Femur (tissue), 1 donor: ENCODE results near the gene SPATA7.

ENCODE experiments used
- DNase-seq: peaks from one replicate; pipeline ENCODE4 v3.0.0-alpha.2; 2017

Gene SPATA7

GRCh38 chr14:88420187-88420586 is 34.7 kb downstream of the SPATA7 start:
- DNase-seq = no peak

- DNase-seq = no peak
Observed at GRCh38 chr14:88421286-88421685, 35.8 kb downstream of the SPATA7 start.

DNA sequence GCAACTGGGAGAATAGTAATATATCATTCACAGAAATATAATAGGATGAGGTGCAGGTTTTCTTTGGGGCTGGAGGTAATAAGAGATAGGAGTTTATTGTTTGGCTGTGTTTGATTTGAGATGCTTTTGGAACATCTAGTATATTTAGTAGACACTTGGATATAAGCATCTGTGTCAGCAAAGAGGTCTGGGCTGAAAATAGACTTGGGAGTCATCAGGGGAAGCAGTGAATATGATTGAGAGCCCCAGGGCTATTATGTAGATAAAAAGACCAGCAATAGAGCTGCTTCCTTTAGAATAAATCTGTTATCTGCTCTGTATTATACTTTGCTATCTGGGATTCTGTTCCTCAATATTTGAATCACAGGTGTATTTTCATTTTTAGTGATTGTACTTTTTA is 36.6 kb downstream of the SPATA7 start:
- no peak for DNase-seq

DNA sequence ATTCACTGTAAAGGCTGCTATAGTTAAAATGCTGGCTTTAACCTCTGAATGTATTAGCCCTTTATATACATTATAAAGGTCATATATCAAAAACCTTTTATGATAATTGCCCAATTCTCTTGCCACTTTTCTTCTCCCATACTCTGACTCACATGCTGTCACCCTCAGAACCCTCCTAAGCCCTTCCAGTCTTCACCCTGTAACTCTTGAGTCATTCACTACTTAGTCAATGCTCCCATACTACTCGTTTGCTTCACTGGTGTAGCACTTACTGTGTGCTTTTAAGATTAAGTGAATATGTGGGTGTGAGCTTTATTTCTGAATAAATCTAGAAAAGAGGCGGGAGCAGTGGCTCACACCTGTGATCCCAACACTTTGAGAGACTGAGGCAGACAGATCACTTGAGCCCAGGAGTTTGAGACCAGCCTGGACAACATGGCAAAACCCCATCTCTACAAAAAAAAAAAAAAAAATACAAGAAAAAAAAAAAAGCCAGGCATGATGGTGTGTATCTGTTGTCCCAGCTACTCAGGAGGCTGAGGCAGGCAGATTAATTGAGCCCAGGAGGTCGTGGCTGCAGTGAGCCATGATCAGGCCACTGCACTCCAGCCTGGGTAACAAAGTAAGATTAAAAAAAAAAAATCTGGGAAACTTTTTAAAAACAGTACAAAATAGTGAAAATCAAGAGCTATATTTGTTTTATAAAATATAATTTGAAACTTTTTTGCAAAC is 37.6 kb downstream of the SPATA7 start:
- no peak for DNase-seq

DNA sequence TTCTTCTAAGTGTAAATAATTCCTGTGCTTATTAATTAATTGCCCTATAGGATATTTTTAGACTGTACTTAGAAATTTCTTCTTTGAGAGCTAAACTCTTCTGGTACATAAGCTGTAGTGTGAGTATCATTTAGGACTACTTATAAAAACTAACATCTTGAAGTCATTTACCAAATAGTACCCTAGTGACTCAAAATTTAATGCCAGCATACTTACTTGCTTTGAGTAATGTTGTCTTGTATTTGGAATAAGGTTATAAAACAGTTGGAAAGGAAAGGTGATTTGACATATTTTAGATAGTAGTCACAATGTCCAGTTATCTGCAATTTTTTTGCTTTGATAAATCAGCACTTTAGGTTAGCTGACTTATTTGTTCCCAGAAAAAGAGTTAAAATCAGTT is 39.1 kb downstream of the SPATA7 start:
- no peak for DNase-seq

DNA sequence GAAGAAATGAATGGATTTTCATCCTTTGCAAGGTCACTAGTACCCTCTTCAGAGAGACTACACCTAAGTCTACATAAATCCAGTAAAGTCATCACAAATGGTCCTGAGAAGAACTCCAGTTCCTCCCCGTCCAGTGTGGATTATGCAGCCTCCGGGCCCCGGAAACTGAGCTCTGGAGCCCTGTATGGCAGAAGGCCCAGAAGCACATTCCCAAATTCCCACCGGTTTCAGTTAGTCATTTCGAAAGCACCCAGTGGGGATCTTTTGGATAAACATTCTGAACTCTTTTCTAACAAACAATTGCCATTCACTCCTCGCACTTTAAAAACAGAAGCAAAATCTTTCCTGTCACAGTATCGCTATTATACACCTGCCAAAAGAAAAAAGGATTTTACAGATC is 40.8 kb downstream of the SPATA7 start:
- DNase-seq = no peak

DNA sequence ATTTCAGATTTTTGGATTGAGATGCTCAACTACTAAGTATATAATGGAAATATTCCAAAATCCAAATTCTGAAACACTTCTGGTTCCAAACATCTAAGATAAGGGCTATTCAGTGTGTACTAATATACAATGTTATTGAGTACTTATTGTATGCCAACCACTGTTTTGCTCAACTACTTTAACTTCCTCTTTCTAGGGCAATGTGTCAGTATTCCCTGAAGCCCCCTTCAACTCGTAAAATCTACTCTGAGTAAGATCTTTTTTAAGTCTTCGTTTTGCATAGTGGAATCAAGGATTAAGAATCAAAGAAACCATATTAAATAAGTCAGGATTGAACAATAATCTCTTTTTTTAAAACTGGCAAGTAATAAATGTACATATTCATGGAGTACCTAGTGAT is 45.5 kb downstream of the SPATA7 start:
- DNase-seq = no peak

- DNase-seq = no peak
Observed at GRCh38 chr14:88437658-88438057, 52.2 kb downstream of the SPATA7 start.

GRCh38 chr14:88439088-88439487 is 53.6 kb downstream of the SPATA7 start:
- DNase-seq = no peak

DNA sequence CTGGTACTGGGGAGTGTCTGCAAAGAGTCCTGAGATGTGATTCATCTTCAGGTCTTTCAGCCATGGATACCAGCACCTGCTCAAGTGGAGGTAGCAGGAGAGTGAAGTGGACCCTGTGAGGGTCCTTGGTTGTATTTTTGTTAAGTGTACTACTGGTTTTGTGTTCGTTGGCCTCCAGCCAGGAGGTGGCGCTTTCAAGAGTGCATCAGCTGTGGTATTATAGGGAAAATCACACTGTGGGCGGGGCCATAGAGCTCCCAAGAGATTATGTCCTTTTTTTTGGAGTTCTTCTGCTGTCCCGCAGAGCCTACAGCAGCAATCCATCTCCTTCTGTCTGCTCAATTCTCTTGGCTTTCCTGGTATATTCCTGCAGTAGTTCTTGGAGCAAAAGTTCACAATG is 66.8 kb downstream of the SPATA7 start:
- no peak for DNase-seq

DNA sequence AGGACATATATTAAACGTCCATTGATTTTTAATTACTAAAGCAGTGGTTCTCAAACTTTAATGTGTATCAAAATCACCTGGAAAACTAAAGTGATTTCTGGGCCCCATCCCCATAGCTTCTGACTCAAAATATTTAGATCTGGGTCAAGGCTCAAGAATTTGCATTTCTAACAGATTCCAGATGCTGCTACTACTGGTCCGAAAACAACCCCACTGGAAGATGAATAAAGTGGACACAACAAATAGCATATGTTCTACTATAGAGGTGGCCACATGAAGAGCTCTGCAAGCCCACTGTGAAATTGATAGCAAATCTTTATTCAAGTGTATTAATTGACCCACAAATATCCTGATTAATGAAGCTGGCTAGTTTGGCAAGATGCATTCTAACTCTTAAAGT is 69.4 kb downstream of the SPATA7 start:
- DNase-seq = no peak

DNA sequence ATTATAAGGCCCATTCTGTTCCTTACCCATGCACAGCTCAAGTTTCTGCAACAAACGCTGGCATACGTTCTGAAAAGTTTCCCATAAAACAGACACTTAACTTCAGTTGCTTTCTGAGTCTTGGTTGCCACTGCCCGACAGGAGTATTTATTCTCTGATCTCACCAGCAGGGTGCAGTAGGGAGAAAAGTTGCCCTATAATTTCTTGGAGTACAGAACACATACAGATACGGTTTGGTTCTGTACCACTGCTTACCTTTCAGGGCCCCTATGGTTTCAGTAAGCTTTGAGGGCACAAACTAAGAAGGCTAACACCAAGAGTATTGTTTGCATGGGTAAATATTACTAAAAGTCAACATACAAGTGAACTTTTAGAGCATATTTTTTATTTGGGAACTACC is 77.9 kb downstream of the SPATA7 start:
- DNase-seq = no peak

DNA sequence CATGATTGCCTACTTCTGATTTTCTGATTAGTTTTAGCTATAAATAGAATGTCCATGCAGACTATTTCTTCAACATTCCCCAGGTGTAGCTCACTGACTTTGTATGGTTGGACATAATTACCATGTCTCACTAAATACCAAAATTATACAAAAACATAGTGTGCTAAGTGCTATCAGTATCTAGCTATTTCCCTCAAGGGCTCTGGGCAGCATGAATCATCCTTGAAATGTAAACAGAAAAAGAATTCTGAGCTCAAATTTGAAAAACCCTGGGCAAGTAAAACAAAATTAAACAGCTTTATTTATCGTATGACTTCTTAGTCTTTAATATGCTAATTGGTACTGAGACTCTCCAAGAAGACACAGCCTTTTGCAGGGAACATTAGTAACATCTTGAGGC is 82.9 kb downstream of the SPATA7 start:
- no peak for DNase-seq

GRCh38 chr14:88470542-88471440 is 85.3 kb downstream of the SPATA7 start:
- no peak for DNase-seq

DNA sequence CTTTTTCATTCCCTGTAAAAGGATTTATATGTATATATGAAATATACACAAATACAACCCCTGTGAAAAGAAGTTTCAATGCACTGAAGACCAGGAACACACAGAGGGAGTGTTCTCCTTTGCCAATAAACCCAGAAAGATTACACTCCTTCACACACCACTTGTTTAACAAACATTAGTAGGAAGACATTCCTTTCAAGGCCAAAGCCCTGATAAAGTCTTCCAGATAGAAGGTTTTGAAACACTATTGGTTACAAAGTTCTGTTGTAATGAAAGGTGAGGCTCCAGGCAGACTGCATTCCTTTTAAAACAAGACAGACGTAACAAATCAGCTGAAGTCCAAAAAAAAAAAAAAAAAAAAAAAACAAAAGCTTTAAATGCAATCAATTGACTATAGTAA is 88.3 kb downstream of the SPATA7 start:
- no peak for DNase-seq

DNA sequence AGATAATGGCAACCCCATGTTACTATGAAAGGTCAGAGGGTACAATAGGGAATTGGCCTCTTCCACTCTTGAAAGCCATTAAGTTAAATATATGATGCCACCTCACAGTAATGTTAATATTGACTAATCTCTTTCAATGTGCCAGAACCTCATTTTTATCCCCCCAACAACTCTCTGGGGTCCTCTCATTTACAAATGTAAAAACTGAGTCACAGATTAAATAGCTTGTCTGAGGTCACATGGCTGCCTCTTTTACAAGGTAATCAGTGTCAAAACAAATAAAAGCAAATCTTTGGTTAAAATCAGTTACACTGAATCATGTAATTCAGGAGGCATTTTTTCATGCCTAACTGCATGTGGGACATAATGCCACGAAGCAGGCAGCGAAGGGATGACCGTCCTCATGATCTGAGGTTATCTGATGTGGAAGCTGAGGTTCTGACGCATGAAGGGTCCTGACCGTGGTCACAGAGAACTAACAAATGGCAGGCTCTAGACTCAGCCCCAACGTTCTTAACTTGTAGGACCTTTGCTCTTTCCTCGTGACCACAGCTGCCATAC is 90.8 kb downstream of the SPATA7 start:
- no peak for DNase-seq

DNA sequence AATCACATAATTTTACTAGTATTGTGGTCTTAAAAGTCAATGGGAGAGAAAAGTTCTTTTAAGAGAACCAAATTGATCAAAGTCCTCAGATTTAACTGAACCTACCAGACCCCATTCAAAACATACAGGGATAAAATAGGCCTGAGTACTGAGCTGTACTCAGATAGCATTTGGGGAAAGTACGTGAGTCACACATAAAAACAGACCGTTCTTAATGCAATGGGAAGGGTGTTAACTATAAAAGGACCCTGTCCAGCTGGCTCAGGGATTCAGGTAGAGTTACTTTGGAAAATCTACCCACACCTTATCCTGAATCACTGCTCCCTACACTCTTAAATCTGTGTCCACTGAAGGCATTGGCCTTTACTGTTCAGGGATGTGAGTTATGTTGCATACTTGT is 91.4 kb downstream of the SPATA7 start:
- no peak for DNase-seq

DNA sequence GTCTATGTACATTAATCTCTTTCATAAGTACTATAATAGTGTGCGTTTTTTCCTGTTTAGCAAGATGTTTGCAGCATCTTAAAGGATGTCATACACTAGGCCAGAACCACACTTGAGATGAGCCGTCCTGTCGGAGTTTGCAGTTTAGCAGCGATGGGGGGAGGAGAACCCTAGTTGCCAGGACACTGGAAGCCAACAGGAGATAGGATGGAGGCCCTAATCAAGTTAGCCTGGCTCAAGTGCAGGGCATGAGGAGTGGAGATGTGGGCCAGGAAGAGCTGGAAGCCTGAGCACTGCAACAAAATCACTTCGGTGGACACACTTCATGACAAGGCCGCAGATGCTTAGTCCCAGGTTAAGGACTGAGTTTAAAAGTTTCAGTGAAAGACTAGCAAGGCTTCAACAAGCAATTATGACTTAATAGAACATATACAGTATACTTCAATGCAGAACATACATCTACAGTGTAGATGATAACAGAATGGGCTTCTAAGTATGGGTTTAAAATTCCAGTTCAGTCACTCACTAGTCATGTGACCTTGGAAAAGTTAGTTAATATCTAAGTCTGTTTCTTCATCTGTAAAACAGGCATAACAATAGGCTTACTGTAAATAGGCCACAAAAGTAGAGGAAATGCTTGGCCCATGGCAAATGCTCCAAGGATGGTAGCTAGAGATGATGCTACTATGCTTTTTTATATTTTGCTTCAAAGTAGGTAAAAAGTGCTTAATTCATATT is 92.2 kb downstream of the SPATA7 start:
- DNase-seq = no peak

GRCh38 chr14:88478931-88479330 is 93.5 kb downstream of the SPATA7 start:
- DNase-seq = no peak

GRCh38 chr14:88479574-88479987 is 94.1 kb downstream of the SPATA7 start:
- no peak for DNase-seq

DNA sequence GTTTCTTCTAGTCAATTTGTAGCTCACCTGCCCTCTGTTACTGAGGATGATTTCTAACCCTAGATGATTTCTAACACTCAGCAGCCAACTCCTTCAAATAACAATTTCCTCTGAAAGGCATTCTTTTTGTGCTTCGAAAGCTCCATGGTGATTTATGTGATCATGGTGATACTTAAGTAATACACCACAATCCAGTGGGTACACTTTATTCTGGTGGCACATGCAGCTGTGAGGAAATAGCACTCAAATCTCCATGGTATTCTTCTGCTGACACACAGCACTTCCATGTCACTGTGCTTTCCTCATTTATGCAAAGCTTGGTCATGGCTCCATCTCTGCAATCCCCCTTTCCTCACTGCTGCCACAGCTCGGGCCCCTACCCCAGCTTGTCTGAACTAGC is 95.6 kb downstream of the SPATA7 start:
- no peak for DNase-seq

DNA sequence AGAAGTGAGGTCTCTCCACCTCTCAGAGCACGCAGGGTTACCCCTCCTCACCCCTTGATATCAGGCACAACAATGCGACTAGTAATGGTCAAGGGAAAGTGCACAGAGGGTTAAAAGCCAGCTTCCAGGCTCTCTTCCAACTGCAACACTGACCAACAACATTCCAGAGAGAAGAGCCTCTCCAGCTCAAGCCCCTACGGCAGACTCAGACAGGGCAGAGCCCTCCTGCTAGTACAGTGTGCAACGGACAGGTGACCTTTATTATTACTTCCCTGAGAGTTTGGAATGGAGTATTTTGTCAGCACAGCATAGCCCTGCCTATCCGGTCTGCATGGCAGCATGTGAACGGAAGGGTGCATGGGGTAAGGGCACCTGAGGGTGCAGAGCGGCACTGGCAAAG is 96.3 kb downstream of the SPATA7 start:
- no peak for DNase-seq

GRCh38 chr14:88482524-88482923 is 97.1 kb downstream of the SPATA7 start:
- no peak for DNase-seq
